ENCODE measurements around the gene CLEC2D. TPM values are rescaled to one million over a fixed set of nuclear protein-coding genes. Genes with fewer than 3 reads are reported as not detected.

CLEC2D gene
- total and polyA plus RNA-seq, 2 donors from 2014 or later, result 2.5 to 22.4 TPM

- H3K27ac ChIP-seq (ENCODE audit: low read depth in 2 of 2, low read length in 2 of 2), result no peak overlapping the region
- H3K4me3 ChIP-seq (ENCODE audit: low read length in 3 of 3), result no peak overlapping the region
- DNase-seq (no peak), FAIRE-seq (no peak)
- no peaks in the 10 kb centered on the region for H3K4me1 ChIP-seq (ENCODE audit: control insufficient read depth in 2 of 3, insufficient read depth in 2 of 3, low read depth in 1 of 3, low read length in 3 of 3)
- TF ChIP-seq, protein P1, sequence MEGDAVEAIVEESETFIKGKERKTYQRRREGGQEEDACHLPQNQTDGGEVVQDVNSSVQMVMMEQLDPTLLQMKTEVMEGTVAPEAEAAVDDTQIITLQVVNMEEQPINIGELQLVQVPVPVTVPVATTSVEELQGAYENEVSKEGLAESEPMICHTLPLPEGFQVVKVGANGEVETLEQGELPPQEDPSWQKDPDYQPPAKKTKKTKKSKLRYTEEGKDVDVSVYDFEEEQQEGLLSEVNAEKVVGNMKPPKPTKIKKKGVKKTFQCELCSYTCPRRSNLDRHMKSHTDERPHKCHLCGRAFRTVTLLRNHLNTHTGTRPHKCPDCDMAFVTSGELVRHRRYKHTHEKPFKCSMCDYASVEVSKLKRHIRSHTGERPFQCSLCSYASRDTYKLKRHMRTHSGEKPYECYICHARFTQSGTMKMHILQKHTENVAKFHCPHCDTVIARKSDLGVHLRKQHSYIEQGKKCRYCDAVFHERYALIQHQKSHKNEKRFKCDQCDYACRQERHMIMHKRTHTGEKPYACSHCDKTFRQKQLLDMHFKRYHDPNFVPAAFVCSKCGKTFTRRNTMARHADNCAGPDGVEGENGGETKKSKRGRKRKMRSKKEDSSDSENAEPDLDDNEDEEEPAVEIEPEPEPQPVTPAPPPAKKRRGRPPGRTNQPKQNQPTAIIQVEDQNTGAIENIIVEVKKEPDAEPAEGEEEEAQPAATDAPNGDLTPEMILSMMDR (IDR thresholded peaks at IDR 0.05; ENCODE audit: borderline replicate concordance, extremely low read depth, insufficient read depth), result no peak
- H3K9me3 ChIP-seq (ENCODE audit: control insufficient read depth in 2 of 3, insufficient read depth in 1 of 3, low read length in 3 of 3), result no peaks in the 10 kb centered on the region
- H3K27me3 ChIP-seq (ENCODE audit: control insufficient read depth, insufficient read depth, low read length), result no peaks in the 10 kb centered on the region
- peaks cover 3 to 8% (median 3%) of the 10 kb centered on the region in 3 donors for H3K36me3 ChIP-seq (ENCODE audit: control insufficient read depth in 2 of 3, insufficient read depth in 3 of 3, low read length in 3 of 3)
- H3K9ac ChIP-seq (ENCODE audit: low read length in 3 of 3), result no peak overlapping the region
- intact Hi-C loops (cut with DNase I), result no loop called here
These were observed 7.0 kb upstream of the CLEC2D start for GRCh38 chr12:9662488-9662887.

DNA sequence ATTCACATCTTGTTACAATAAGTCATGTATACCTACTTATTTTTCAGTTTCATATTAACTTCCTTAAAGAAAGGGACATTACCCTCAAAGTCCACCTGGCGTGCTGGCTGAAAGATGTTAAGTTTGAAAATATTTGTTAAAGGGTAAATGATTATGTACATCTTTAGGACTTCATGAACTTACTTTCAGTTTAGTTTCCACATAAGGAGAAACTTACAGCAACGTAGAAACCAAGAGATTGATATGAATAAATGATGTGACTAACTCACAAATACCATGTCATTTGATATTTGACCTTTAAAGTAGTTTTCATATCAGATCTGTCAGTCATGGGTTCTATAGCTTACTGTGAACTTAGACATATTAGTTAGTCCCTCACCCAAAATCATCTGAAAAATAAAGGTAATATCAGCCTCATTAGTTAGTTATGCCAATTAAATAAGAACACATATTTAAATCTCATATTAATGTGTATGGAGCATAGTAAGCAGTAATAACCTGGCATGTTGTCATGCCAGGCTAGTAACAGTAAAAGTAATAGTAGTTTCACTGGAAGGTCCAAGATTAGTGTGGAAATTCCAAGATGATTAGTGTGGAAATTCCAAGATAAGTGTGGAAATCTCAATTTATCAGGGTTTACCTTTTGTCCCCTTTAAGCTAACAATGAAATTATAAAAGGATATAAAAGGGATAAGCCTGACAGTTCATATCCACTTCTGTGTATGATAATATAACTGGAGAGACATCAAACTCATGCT, 1.9 kb upstream of the CLEC2D start:
- Histone ChIP-seq H3K9ac (ENCODE audit: low read length in 3 of 3) (no peak overlapping the region), H3K36me3 (ENCODE audit: control insufficient read depth in 2 of 3, insufficient read depth in 3 of 3, low read length in 3 of 3) (peaks cover 0 to 4% (median 0%) of the 10 kb centered on the region in 3 donors), H3K27ac (ENCODE audit: low read depth in 2 of 2, low read length in 2 of 2) (no peak overlapping the region), H3K4me3 (ENCODE audit: low read length in 3 of 3) (no peak overlapping the region), H3K9me3 (ENCODE audit: control insufficient read depth in 2 of 3, insufficient read depth in 1 of 3, low read length in 3 of 3) (no peaks in the 10 kb centered on the region), H3K27me3 (ENCODE audit: control insufficient read depth, insufficient read depth, low read length) (no peaks in the 10 kb centered on the region), H3K4me1 (ENCODE audit: control insufficient read depth in 2 of 3, insufficient read depth in 2 of 3, low read depth in 1 of 3, low read length in 3 of 3) (no peaks in the 10 kb centered on the region)
- no peak for DNase-seq
- TF ChIP-seq, protein P1 (IDR thresholded peaks at IDR 0.05; ENCODE audit: borderline replicate concordance, extremely low read depth, insufficient read depth), result no peak
- no peak for FAIRE-seq
- intact Hi-C loops (cut with DNase I), result no loop called here

DNA sequence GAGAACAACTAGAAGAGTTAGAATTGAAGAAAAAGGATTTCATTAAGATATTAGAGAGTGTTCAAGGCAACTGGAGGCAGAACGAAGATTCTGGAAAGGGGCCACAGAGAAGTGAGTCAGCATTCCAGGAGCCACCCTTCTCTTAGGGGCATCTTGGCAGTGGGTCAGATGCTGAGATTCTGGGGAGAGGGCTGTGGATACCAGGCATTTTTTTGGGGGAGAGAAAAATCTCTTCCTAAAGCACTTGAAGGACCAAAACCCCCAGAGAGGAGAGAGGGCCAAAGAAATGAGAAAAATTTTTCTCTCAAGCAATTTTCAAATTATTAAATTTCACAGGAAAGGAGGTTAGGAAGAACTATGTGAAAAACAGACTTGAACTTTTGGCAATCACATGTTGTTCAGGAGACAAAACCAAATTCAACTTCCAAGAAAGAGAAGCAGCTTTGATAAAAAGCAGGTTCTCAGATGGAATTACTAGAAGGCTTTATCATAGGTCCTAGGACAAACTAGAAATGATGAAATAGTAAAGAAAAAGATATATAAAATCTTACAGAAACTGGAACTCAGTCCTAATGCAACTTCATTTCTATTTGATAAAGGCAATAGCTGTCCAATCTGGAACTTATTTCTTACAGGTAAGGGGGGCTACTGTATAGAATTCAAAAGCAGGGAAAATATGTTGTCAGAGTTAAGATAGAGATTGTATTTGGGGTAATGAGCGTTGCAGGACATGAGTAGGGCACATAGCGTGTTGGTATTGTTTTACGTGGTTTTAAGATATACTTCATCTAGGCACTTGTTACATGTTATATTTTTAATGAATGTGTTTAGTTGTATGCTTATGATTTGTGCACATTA, 1.1 kb upstream of the CLEC2D start:
- Histone ChIP-seq H3K4me3 (ENCODE audit: low read length in 3 of 3) (no peak overlapping the region), H3K27ac (ENCODE audit: low read depth in 2 of 2, low read length in 2 of 2) (no peak overlapping the region), H3K4me1 (ENCODE audit: control insufficient read depth in 2 of 3, insufficient read depth in 2 of 3, low read depth in 1 of 3, low read length in 3 of 3) (no peaks in the 10 kb centered on the region), H3K9ac (ENCODE audit: low read length in 3 of 3) (no peak overlapping the region), H3K36me3 (ENCODE audit: control insufficient read depth in 2 of 3, insufficient read depth in 3 of 3, low read length in 3 of 3) (peaks cover 0 to 4% (median 0%) of the 10 kb centered on the region in 3 donors), H3K9me3 (ENCODE audit: control insufficient read depth in 2 of 3, insufficient read depth in 1 of 3, low read length in 3 of 3) (no peaks in the 10 kb centered on the region), H3K27me3 (ENCODE audit: control insufficient read depth, insufficient read depth, low read length) (no peaks in the 10 kb centered on the region)
- DNase-seq, result no peak
- FAIRE-seq, result no peak
- intact Hi-C loops (cut with DNase I), result no loop called here
- TF ChIP-seq, protein P1 (IDR thresholded peaks at IDR 0.05; ENCODE audit: borderline replicate concordance, extremely low read depth, insufficient read depth), result no peak

Measured in kidney (tissue), 14 donors.